Muscle of back (tissue), 13 donors: ENCODE data around the gene ANAPC1. TPM values are rescaled to one million over a fixed set of nuclear protein-coding genes. Genes with fewer than 3 reads are reported as not detected.
"Not testable (repeated sequence)": the region's sequence is repeated elsewhere in the genome, so short reads cannot be mapped to it uniquely, and the experiment has no call there.

ENCODE experiments used
- DNase-seq, 3 donors: peaks; one replicate each; pipeline versions ENCODE4 v3.0.0 to v3.0.0-alpha.2; 2013
- long read RNA-seq, 9 donors: transcript quantifications; one replicate each; lab custom pipeline, GENCODE V29; 2026
- polyA plus RNA-seq, 10 donors: library from polyadenylated mRNA; unstranded; fragments of 120-200 nt; gene quantifications; one replicate each; pipeline ENCODE4 v1.2.1, GENCODE V29; 2013; ENCODE audit not compliant: insufficient read length in 10 of 10

ANAPC1 gene
- polyA plus RNA-seq = 10 to 100 TPM; 13.6 to 23.6 (median 19.8) TPM
- long read RNA-seq, donor 1, partial matches to known transcripts = 0 of 1 reads
- long read RNA-seq, donor 1, other reads (novel, unspliced or antisense) = 0 of 1 reads
- long read RNA-seq, donor 2, partial matches to known transcripts = 0 of 2 reads
- long read RNA-seq, donor 2, other reads (novel, unspliced or antisense) = 0 of 2 reads
- long read RNA-seq, donor 3 = 0 reads
- long read RNA-seq, donor 4 = 0 reads
- long read RNA-seq, donor 5 = 0 reads
- long read RNA-seq, donor 6, partial matches to known transcripts = 0 of 2 reads
- long read RNA-seq, donor 6, other reads (novel, unspliced or antisense) = 0 of 2 reads
- long read RNA-seq, donor 7, partial matches to known transcripts = 0 of 1 reads
- long read RNA-seq, donor 7, other reads (novel, unspliced or antisense) = 0 of 1 reads
- long read RNA-seq, donor 8 = 0 reads
- long read RNA-seq, donor 9 = 0 reads

GRCh38 chr2:111883661-111884591, at the start of gene ANAPC1:
TSS of gene ANAPC1 (minus strand) at chr2:111884193. CDS start at chr2:111880825, 3,368 bp downstream.
- peak; percentile 81 to 95 (median 88) for DNase-seq

- DNase-seq = no peak
Measured at GRCh38 chr2:111932841-111933291, 48.9 kb upstream of the ANAPC1 start.

GRCh38 chr2:111930875-111931274, 46.9 kb upstream of the ANAPC1 start:
- DNase-seq = no peak

GRCh38 chr2:111930409-111930808, 46.4 kb upstream of the ANAPC1 start:
- DNase-seq = no peak

GRCh38 chr2:111927723-111928122, 43.7 kb upstream of the ANAPC1 start:
- DNase-seq = no peak

GRCh38 chr2:111924617-111925107, 40.7 kb upstream of the ANAPC1 start:
- DNase-seq = no peak

GRCh38 chr2:111923276-111923804, 39.3 kb upstream of the ANAPC1 start:
- DNase-seq = peak; percentile 25 to 81 (median 57)

- no peak for DNase-seq
Measured at GRCh38 chr2:111919794-111920608, 36.0 kb upstream of the ANAPC1 start.

GRCh38 chr2:111919365-111919764, 35.4 kb upstream of the ANAPC1 start:
- DNase-seq = no peak

GRCh38 chr2:111918383-111918806, 34.4 kb upstream of the ANAPC1 start:
- DNase-seq = peak; percentile 82 to 93 (median 92)

GRCh38 chr2:111917106-111917505, 33.1 kb upstream of the ANAPC1 start:
- no peak for DNase-seq

GRCh38 chr2:111912547-111912946, 28.6 kb upstream of the ANAPC1 start:
- DNase-seq = no peak

GRCh38 chr2:111911295-111911977, 27.4 kb upstream of the ANAPC1 start:
- DNase-seq = not testable (repeated sequence)

GRCh38 chr2:111910609-111911277, 26.8 kb upstream of the ANAPC1 start:
- DNase-seq = no peak

GRCh38 chr2:111909997-111910396, 26.0 kb upstream of the ANAPC1 start:
- not testable (repeated sequence) for DNase-seq

GRCh38 chr2:111909079-111909478, 25.1 kb upstream of the ANAPC1 start:
- DNase-seq = no peak

GRCh38 chr2:111908578-111908977, 24.6 kb upstream of the ANAPC1 start:
- DNase-seq = no peak

GRCh38 chr2:111905990-111906735, 22.2 kb upstream of the ANAPC1 start:
- peak in 1 of 3 donors; percentile 42 for DNase-seq

GRCh38 chr2:111905475-111905869, 21.5 kb upstream of the ANAPC1 start:
- DNase-seq = not testable (repeated sequence)
